GM18868 (cell line): ENCODE measurements around the gene TOX2.

ENCODE experiments used
- ATAC-seq: cut with Tn5 transposase; IDR thresholded peaks from one replicate; pipeline ENCODE4 v1.9.1; 2021; ENCODE audit warnings: mild to moderate bottlenecking, moderate library complexity; ENCODE audit not compliant: unreplicated experiment

TOX2 gene

DNA sequence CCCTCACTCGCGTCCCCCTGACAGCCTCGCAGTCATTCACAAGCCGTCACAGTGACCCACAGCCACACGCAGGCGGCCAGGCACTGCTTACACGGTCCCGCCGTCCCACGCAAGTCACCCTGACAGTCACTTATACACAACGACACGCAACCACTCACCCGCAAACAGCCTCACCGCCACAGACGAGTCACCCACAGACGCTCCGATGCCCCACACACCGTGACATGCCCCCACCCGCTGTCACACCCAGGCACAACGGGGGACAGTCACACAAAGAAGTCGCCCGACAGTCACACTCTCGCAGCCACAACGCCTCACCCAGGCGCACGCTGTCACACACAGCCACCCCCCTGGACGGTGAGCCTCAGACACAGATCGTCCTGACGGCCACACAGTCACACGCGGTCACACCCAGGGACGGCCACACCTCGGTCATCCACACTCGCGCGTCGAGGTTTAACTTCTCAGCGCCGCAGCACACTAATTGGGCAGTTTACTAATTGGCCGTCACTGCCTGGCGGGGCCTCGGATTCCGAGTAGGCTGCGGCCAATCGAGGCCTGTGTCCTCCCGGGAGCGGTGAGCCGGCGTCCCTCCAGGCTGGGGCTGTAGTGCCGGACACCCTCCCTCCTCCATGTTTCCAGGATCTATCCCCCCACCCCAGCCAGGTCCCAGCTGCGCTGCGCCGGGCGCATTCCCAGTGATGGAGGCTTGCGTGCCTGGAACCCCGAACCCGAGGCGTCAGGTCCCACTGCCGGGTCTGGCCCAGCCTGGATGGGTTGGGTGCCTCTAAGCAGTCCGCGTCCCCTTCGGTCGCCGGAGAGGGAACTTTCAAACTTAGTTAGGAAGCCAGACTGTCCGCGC, 790 bp downstream of the TOX2 start:
- ATAC-seq, result no peak

DNA sequence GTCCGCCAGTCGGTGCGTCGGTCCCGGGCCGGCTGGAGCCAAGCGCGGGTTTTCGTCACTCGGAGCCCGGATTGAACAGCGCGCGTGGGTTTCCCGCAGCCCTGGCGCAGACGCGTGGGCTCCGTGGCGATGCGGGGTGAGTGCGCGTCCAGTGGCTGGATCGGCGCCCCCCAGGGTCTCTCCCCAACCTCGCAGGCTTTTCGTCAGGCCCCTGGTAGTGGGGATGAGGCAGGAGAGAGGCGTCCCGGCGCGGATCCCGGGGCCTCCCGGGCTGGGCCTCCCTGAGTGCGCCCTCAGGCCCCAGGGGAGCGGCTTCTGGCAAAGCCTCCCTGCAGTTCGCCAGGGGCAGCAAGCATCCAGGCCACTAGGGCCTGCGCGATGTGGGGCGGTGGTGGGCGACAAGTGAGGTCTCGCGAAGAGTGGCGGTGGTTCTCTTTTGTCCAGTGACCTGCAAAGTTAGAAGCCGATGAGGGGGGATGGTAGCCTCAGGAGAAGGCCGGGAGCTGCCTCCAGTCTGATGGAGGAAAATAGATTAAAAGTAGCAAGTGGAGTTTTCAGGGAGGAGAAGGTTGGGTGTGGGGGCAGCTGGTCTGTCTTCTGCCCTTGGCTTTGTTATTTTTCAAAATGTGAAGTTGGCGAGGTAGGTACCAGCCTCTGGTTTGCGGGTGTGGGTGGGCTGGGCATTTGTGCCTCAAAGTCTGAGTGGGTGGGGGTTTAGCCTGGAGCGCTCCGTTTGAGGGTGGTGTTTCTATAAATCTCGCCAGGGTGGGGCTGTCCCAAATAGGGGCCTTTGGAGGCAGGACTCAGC, 1.6 kb downstream of the TOX2 start:
- ATAC-seq, result peak; percentile 28

DNA sequence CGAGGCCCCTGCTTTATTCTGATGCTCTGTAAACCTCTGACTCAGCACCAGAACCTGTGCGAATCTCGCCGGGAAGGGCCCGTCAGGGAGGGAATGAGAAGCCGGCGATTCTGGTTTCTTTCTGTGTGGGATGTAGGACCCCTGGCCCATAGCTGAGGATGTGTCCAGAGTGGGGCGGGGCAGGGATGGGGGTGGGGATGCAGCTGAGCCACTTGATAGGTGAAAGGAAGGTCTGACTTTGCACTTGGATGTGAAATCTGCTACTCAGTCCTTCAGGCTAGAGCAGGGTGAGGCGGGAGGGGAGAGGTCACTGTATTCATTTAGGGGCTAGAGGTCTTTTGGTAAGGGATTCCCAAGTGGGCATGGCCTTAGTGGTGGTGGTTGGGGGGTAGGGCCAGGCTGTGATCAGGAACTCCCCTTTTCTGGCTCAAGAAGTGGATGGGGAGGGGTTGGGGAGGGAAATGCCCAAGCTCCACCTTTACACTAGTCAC, 2.3 kb downstream of the TOX2 start:
- ATAC-seq, result peak; percentile 61

DNA sequence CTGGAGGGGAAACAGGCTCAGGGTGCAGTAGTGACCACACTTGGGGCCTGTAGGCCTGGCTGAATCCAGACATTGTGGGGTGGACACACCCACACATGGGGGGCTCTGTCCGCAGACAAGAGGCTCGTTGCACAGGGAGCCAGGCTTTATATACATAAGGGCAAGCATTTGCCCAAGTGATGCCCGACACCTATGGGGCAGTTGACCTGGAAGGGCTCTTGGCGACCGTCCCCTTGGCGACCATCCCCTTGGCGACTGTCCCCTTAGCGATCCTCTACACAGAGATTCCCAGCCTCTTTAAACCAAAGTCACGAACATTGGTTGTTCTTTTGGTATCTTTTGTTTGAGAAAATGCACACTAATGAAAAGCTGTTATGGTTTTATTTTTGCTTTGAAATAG, 2.7 kb downstream of the TOX2 start:
- no peak for ATAC-seq

DNA sequence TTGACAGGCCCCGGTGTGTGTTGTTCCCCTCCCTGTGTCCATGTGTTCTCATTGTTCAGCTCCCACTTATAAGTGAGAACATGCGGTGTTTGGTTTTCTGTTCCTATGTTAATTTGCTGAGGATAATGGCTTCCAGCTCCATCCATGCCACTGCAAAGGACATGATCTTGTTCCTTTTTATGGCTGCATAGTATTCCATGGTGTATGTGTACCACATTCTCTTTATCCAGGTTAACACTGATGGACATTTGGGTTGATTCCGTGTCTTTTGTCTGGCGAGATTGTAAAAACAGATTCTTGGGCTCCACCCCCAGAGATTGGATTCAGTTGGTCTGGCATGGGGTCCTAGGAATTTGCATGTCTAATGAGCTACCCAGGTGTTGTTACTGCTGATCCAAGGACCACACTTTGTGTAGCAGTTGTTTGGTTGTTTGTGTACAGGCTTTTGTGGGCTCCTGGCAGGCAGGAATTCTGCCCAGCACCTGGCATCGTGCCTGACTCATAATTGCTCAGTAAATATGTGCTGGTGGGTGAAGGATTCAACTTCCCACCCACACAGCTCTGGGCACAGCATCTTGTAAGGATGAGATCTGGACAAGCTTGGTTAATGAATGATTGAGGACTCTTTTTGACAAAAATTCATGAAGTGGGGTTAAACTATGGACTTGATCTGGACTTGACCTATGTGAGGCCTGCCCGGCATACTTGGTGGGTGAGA, 5.2 kb downstream of the TOX2 start:
- ATAC-seq, result no peak

DNA sequence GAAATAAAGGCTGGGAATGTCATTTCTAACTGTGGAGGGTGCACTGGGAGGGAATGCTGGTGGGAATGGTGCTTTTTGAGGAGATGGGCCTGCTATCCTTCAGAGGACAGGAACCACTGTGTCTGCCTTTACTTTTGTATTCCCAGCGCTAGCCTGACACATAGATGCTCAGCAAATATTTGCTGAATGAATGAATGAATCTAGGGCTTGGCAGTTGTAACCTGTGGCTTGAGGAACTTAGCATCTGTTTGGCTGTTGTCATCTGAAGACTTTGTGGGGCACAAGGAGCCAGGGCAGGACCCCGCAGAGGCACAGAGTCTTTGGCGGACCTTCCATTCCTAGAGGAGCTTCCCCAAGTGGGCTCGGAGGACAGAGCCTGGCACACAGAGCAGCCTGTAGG, 6.1 kb downstream of the TOX2 start:
- no peak for ATAC-seq

DNA sequence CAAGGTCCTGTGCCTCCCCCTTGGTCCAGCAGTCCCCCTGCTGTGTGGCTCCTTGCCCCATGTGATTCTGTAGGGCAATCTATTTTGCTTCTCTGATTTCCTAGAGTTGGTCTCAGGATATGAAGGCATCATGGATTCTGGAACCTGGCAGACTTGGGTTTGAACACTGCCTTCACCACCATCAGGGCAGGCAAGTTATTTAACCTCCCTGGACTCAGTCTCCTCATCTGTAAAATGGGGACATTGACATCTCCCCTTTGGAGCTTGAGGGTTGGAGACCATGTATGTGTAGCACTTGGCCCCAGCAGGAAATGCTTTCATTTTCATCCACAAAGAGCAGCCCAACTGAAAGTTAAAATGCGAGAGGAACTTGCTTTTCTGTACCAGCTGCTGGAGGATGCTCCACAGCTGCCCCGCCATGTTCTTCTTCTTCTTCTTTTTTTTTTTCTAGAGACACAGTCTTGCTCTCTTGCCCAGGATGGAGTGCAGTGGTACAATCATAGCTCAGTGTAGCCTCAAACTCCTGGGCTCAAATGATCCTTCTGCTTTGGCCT, 6.7 kb downstream of the TOX2 start:
- ATAC-seq, result no peak

DNA sequence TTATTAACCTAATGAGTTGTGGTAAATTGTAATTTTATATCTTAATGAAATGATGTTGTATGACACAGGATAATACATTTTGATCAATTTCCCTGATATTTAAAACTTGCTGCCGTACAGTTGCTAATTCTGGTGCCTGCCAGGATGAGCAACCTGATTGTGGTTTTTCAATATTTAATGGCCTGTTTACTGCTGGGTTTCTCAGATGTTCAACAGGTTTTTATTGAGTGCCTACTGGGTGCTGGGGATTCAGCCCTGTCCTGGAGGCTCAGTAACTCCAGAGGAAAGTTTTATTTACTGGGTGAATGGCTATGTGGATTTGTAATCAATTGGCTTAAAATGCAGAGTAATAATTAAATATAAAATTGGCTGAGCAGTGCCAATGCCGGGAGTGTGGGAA, 8.0 kb downstream of the TOX2 start:
- no peak for ATAC-seq

DNA sequence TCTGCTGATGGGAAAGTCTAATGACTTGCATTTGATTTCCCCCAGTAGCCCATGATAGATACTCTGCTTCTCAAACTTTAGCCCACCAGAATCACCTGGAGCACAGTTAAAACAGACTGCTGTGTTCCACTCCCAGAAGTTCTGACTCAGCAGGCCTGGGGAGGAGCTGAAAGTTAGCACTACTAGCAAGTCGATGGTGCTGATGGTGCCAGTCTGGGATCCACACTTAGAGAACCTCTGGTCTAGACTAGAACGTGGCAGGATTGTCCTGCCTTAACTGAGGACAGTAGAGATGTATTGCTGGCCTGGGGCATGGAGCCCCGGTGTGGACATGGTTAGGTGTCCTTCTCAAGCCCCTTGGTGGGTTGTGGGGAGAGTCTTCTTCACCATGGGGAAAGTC, 8.7 kb downstream of the TOX2 start:
- ATAC-seq, result no peak

DNA sequence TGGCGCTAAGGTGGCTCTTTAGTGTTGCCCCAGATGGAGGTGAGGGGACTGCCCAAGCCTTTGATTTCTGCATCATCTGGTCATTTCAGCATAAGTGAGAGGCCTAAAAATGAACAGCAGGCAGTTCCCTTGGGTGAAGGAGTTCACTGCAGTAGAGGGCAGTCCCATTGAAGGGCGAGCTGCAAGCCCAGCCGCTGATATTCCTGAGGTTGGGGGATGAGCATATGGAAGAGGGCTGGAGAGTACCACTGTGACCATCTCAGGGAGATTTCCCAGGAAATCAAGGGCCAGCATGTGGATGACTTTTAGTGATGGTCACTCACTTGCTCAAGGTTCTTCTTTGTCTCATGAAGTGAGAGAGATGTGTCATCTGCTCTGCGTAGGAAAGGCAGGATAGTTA, 9.3 kb downstream of the TOX2 start:
- no peak for ATAC-seq

DNA sequence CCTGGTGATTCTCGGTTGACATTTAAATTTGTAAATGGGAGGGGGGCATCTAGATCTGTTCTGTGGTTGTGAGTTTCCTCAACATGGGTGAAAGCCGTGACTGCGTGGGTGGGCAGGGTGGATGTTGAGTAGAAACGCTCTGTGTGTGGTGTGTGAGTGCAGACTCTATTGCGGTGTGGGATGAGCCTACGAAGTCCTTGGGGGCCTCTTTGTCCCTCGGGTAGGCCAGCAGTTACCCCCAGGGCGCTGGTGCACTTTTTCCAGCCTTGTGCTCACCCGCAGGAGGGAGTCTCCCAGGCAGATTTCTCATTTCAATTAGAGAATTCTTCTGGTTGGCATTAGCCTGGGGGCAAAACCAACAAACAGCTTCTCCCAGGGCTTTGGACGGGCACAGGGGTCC, 10.6 kb downstream of the TOX2 start:
- peak; percentile 58 for ATAC-seq

DNA sequence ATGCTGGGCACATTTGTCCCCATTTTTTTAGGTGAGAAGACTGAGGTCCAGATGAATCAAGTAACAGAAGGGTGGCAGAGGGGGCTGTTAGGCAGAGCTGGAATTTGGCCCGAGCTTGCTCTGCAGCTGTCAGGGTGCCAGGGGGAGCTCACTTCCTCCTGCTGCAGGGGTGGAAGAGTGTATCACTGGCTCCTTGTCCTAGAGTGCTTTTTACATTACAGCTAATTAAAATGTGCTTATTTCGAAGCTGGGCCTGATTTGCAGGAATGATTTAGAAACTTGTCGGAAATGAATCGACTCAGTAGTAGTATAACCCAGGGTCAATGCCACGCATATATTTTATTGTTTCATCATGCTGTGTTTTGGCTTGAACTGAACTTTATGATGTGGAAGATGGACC, 11.1 kb downstream of the TOX2 start:
- no peak for ATAC-seq

DNA sequence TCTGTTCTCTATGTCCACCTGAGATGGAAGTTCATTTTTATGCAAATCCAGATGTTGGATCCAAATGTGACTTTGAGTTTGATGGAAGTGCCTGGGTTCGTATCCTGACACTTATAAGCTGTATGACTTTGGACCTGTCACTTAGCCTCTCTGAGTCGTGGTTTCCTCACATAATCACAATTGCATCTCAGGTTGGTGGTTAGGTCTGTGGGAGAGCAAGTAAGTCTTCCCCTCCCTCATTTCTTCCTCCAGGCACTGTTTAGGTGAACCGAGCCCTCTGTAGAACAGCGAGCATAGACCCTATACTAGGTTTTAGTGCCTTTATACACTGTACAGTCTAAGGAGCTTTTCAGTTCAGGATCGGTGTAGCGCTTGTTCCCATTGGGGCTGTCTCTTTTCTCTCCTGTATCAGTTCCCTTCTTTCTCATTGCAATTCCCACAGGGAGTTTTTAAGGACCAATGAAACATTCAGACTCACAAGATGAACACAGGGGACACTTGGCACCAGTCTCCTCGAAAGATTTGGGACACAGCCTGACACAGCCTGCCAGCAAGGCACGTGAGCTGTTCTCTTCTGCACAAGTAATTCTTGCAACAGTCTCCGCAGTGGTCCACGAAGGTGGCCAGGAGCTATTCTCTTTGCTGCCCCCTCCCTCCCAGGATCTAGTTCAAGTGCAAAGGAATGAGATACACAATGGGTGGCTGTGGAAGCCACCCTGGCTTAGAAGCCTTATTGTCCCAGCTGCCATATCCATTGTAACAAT, 11.8 kb downstream of the TOX2 start:
- ATAC-seq, result no peak

DNA sequence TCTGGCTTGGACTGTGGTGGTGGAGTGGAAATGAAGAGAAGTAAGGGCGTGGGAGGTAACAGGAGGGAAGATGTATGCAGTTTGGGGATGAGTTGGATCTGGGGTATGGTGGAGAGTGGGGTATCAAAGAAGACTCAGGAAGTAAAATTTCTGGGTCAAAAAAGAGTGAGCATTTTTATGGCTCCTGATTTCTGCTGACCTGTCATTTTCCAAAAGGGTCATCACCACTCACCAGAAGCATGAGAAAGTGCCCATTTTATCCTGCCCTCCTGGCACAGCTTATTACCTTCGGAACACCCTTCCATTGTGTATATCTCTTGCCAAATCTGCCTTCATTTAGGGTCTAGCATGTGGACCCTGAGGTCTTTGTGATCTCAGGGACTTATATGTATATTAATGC, 17.3 kb downstream of the TOX2 start:
- no peak for ATAC-seq

DNA sequence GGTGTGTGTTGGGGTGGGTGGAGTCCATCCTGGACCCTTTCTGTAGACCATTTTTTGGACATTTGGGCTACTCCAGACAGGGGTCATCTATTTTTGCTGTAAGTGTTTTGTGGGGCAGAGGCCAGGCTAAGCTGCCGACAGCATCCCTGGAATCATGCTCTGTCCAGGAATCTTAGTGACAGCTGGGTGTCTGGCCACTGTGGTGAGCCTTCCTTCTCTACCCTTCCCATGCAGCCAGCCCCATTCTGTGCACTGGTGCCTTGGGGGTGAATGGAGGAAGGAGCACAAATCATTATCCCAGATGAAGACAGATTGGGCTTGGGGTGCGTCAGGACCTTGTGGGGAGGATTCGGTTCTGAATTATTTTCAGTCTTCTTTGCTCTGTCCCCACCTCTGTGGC, 20.2 kb downstream of the TOX2 start:
- no peak for ATAC-seq

DNA sequence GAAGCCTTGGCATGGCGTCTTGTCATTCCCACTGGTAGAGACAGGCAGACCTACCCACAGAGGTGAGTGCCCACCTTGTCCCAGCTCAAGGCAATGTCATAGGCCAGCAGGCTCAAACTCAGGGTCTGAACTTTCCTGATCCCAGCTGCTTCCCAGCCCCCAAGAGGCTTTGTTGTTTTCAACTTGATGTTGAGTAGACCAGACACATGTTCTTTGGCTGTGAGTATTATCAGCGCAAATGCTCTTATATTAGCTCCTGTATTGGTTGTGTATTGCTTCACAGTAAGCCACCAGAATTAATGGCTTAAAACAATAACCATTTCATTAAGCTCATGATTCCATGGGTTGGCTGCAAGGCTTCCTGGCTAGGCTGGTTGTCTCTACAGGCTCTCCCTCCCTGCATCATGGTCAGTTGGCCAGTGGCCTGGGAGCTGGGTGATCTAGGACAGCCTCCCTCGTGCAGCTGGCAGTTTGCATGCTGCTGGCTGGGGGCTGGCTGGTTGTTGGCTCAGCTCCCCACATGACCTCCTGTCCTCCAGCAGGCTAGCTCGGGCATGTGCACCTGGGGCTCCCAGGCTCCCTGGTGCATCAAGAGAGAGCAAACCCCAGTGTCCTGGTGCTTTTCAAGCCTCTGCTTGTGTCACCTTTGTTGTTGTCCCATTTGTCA, 21.6 kb downstream of the TOX2 start:
- no peak for ATAC-seq

DNA sequence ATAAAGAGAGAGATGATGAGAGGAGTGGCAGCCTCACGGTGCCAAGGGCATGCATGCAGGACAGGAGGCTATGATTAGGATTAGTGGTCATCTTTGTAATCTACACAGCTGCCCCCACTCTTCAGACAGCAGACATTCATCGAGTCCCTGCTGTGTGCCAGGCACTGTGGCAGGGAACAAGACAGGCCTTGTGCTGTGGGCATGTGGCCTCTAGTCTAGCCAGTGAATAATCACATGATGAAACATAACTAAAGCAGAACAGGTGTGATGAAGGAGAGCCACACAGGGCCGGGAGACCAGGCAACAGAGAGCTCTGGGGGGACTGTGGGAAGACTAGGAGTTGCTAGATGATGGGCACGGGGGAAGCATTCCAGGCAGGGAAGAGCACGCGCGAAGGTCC, 22.2 kb downstream of the TOX2 start:
- ATAC-seq, result no peak

DNA sequence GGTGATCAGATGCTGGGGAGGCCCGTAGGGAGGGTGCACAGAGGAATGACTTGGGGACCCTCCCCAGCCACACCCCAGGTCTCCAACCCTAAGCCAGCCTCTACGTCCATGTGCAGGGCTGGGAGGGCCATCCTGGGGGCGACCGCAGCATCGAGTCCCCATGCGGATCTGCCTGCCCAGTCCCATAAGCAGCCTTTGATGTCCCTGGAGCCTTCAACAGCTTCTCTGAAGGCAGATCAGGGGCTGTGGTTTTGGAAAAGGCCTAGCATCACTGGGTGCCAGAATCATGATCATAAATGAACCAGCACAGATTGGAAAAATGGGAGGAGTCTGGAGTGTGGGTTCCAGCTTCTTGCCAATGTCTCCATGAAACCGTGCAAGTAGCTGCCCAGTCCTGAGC, 22.9 kb downstream of the TOX2 start:
- ATAC-seq, result no peak

DNA sequence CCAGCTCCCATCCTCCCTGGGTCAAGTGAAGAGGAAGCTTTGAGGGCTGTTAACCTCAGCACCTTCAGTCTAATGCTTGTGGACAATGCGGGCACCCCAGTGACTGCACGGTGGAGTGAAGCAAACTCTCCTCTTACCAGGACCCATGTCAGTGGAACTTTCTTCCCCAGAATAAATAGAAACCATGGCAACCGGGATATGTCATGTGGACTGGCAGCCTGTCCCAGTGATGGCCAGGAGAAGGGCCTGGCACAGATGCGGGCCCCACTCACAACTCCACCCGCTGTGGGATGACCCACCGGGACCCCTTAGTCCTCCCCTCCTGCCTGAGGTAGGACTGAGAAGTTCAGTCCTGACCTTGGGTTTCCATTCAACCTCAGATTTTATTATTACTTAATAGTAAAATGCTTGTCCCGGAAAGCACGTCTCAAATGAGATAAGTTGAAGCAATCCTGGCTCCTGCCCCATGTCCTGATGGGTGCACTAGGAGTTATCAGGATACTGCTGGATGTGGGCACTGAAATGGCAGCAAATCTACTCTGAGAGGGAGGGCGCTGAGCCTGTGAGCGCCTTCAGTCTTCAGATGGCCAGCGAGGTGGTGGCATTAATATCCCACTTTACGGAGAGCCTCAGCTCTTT, 23.5 kb downstream of the TOX2 start:
- ATAC-seq, result no peak
